ENCODE data around the gene PEX5L. TPM values are rescaled to one million over a fixed set of nuclear protein-coding genes. Genes with fewer than 3 reads are reported as not detected.

Gene PEX5L
- total RNA-seq, 1 donor from 2014 or later = not detected

DNA sequence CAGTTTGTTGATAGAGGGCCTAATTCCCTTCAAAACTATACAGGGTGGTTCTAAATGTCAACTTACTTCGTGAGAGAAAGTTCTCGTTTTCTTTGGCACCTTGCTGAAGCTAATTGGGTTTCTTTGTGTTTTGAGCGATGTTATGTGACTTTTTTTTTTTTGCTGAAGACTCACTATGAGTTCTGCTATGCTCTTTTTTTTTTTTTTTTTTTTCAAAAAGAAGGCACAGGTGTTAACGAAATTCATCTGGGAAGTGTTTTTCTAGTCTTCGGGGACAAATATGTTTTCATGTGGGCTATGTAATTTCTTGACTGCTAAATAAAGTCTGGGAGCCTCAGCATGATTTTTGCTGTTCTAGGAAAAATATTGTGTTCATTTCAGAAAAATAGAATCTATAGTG, 81.5 kb downstream of the PEX5L start:
- ATAC-seq = no peak

GRCh38 chr3:179953993-179954870, 82.5 kb downstream of the PEX5L start:
- ATAC-seq = no peak

- no peak for ATAC-seq
Measured at GRCh38 chr3:179950840-179951239, 85.9 kb downstream of the PEX5L start.

DNA sequence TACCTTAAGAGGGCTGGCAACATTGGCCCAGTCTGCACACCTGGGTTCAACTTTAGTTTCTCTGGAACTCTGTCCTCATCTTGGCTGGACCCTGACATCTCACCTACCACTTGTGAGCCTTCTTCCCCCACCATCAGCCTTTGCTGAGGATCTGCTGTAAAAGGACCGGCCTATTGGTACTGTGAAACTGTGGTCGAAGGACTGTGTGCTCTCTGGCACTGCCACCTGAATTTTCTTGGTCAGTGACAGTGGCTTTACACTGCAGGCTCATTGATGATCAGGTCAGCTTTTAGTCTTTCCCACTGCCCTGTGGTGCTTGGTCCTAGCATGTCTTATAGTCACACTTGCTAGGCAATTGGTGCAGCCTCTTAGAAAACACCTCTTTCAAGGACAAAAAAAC, 86.9 kb downstream of the PEX5L start:
- ATAC-seq = no peak

DNA sequence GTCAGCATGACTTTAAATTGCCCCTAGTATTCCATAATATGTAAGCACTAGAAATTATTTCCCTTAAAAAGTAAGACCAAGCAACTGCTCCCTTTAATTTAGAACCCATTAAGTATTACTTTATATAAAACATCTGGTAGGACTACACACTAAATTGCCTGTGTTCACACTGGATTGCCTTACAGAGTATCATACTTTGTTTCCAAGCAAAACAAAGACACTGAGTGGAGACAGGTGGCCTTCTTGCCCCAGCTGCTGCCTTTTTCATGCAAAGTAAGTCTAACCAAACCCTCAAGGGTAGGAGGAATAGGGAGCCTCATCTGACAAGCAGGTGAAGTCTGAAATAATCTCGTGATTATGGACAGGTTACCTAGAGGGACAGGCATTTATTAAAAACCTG, 87.3 kb downstream of the PEX5L start:
- no peak for ATAC-seq

GRCh38 chr3:179948740-179949139, 88.0 kb downstream of the PEX5L start:
- ATAC-seq = no peak

- ATAC-seq = no peak
Measured at GRCh38 chr3:179945569-179945968, 91.2 kb downstream of the PEX5L start.

DNA sequence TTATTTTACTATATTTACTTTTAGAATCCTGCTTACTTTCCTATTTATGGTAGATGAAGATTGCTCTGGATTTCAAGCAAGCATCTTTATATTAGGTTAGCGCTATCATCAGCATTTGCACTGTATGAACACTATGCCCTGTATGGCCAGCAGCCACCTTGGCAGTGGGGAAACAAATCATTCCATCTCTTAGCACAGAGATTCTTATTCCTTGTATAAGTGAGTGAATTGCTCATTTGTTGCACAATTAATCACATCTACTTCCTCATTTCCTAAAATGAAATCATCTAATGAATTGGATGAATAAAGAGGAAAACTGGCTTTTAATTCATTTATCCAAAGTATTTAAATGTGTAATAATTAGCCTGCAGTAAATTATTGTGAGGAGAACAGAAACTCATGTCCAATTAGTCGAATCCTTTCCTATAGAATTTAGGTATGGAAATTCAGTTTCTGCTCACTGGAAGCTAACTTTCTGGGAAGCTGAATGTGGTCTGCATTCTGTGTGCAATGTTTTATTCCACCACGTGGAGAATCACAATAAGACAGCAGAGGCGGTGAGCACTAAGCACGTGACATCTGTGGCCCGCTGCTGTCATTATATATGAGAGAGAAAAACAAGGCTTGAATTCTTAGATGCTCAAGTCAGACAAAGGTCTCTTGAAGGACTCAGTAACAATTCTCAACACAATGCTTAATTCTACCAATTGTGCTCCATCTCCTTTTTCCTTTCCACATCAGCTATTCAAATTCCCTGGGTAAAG, 93.4 kb downstream of the PEX5L start:
- no peak for ATAC-seq

DNA sequence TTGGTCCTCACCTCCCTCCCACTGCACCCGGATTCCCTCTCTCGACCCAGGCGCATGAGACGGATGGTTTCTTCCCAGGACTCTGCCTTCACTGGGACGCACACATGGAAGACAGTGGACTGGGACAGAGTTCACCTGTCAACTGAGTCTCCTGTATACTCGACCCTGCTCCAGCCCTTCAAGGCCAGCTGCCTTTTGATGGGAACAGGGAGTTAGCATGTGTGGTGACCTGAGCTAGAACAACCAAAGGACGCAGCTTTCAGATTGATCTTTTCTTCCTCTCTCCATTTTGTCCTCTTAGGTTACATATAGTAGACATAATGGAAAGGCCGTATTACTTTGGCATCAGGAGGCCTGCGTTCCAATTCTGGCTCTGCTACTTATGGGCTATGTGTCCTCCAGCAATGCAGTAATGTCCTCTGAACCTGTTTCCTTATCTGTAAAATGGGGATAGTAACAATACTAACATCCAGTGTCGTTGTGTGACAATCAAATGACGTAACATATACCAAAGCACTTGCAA, 94.1 kb downstream of the PEX5L start:
- no peak for ATAC-seq

DNA sequence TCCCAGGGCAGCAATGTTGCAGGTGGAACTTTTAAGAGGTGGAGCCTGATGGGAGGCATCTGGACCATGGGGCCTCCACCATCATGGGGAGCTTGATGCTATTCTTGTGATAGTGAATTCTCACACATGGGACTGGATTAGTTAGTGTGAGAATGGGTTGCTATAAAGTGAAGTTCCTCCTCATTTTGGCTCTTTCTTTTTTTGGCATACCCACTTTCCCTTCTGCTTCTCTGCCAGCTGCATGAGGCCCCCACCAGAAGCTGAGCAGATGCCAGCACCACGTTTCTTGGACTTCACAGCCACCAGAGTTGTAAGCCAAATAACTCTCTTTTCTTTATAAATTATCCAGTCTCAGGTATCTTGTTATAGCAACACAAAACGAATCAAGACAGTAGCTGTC, 101.0 kb downstream of the PEX5L start:
- no peak for ATAC-seq

GRCh38 chr3:179933914-179934313, 102.8 kb downstream of the PEX5L start:
- ATAC-seq = no peak

DNA sequence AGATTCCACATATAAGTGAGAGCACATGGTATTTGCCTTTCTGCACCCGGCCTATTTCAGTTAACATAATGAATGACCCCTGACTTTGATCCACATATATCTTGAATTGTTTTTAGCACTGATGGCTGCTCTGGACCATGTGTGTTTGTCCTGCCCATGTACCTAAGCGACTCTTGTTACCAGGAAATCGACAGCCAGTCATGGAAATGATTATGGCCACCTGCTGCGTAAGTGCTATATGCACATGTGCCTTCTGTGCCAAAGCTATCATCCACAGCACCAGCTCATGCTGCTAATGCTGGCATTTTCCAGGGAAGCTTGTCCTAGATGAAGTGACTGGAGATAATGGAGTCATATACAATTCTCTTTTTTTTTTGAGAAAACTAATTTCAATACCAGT, 103.7 kb downstream of the PEX5L start:
- ATAC-seq = no peak

- no peak for ATAC-seq
Measured at GRCh38 chr3:179932674-179933073, 104.1 kb downstream of the PEX5L start.

DNA sequence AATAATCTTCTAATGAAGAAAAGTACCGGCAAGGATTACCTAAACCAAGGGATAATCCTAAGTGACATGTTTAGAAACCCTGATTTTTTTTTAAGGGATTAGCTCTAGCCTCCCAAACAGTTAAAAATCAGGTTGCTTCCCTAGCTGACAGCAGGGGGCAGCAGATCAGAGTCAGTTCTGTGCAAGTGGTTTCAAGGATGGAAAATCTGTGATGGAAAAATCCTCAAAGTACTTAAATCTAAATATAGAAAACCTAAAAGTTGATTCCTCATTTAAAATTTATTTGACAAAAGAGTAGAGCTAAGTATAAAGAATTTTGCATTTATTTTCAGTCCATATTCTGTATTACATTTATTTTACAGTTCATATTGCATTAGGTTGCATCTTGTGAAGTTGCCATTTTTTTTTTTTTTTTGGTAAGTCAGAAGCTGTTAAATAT, 107.6 kb downstream of the PEX5L start:
- ATAC-seq = no peak

DNA sequence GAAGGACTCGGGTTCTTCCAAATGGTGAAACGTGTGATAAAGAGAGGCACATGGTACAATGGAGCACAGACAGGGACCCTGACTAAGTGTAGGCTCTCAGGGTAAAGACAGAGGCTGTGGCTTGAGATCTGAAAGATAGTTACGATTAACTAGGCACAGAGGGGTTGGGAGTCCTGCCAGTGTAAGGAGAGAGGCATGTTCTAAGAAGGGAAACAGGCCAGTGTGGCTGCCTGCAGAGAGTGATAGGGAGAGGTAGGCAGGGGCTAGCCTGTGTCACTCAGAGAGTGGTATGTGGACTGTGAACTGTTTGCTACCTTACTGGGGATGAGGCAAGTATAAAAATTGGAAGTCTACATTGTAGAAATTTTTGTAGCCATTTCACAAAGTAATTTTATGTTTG, 109.5 kb downstream of the PEX5L start:
- no peak for ATAC-seq

DNA sequence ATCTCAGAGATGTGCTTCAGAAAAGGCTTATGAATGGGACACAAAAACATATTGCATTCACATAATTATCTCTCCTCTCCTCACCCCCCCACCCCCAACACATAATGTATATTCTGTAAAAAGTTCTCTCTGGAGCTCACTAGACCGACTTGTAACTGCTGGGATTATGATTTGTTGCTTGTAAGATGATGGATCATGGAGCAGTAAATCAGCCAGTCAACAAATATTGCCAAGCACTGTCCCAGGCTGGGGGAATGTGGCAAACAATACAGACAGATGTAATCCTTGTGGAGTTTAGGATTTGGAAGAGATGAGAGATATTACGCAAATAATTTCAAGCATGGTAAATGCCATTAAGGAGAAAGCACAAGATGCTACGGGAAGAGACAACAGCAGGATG, 114.8 kb downstream of the PEX5L start:
- no peak for ATAC-seq

- no peak for ATAC-seq
Measured at GRCh38 chr3:179921500-179921899, 115.2 kb downstream of the PEX5L start.

DNA sequence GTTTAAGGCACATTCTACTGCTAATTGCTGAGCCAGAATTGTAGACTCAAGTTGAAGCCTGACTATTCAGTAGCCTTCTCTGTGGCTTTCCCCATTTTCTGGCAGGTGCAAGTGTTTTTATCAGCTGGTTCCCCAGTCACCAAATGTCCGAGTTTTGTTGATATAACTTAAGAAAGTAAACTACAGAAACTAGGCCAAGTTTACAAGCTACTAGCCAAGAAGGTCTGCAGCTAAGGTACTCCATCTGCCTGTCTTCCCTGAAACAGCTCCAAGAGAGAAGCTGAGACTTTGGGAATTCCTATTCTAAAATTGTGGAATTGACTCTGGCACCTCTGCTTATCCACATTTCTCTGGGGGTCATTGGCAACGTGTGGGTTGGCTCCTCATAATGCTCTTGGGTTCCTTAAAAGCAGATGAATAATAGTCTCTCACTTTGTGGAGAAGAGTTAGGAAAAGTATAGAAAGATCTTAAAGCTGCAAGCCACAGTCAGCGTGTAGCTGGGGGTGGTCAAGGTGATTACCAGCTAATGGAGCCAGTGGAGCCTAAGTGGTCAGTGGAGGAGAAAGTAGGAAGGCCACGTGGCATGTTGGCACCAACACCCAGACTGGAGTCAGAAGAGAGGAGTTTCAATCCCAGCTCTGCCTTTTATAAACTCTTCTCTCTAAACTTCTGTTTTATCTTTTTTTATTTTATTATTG, 128.8 kb downstream of the PEX5L start:
- no peak for ATAC-seq

DNA sequence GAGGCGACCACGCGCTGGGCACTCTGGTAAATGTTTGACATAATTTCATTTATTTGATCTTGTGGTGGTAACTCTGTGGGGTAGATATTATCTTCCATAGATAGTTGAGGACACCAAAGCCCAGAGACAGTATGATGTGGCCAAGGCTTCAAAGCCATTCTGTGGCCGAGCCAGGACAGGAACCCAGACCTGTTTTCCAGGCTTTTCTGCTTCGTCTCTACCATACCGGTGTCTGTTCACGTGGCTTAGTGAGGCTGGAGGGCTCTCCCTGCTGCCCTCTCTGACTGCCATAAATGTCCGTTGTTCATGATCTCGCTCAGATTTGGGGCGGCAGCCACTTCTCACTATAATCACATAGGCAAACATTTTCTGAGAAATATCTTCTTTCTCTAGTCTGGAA, 134.7 kb downstream of the PEX5L start:
- ATAC-seq = no peak

GRCh38 chr3:179898024-179898423, 138.7 kb downstream of the PEX5L start:
- no peak for ATAC-seq

DNA sequence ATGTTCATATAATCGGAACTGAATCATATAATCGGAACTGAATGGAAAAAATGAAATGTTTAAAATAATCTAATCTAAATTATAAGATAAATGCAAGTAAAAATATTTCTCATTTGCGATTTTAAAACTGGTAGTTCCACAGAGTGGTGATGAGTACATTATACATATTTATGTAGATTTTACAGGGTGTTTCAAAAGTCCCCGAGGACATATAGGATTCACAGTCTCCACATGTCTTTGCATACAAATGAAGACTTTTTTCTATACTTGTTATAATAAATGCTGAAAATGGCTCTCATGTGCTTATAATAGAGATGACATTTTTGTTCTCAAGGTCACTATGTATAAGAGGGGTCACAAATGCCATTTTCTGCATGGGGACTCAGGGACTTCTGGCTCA, 139.5 kb downstream of the PEX5L start:
- ATAC-seq = no peak

- ATAC-seq = no peak
Measured at GRCh38 chr3:179896507-179896906, 140.2 kb downstream of the PEX5L start.

- no peak for ATAC-seq
Measured at GRCh38 chr3:179895330-179895729, 141.4 kb downstream of the PEX5L start.
